Fibroblast of the aortic adventitia (primary cell): ENCODE measurements around the gene PFDN4. TPM values are rescaled to one million over a fixed set of nuclear protein-coding genes. Genes with fewer than 3 reads are reported as not detected.
"Not testable (repeated sequence)": the region's sequence is repeated elsewhere in the genome, so short reads cannot be mapped to it uniquely, and the experiment has no call there.

ENCODE experiments used
- DNase-seq: peaks from one replicate; pipeline ENCODE4 v3.0.0-alpha.2; 2010; ENCODE audit warnings: low read depth
- H3K4me3 ChIP-seq: 2 replicates; pipeline ENCODE4 v1.5.1; 2011; ENCODE audit warnings: low read depth, mild to moderate bottlenecking, control low read depth, low read length, moderate library complexity
- total RNA-seq: library from RNA; depleted of rRNA; stranded (reverse); fragments of >200 nt; gene quantifications from 2 replicates; pipeline ENCODE4 v1.2.3, GENCODE V29; 2012; ENCODE audit warnings: low replicate concordance
- TF ChIP-seq, protein P1 (sequence below): IDR thresholded peaks from 2 replicates; pipeline ENCODE4 v1.5.1; 2011; ENCODE audit warnings: mild to moderate bottlenecking, low read length, control low read depth, inconsistent platforms; ENCODE audit not compliant: insufficient read depth

Gene PFDN4
- total RNA-seq, 1 donor: 149 TPM

- no peak overlapping the region for H3K4me3 ChIP-seq
- TF ChIP-seq, protein P1, sequence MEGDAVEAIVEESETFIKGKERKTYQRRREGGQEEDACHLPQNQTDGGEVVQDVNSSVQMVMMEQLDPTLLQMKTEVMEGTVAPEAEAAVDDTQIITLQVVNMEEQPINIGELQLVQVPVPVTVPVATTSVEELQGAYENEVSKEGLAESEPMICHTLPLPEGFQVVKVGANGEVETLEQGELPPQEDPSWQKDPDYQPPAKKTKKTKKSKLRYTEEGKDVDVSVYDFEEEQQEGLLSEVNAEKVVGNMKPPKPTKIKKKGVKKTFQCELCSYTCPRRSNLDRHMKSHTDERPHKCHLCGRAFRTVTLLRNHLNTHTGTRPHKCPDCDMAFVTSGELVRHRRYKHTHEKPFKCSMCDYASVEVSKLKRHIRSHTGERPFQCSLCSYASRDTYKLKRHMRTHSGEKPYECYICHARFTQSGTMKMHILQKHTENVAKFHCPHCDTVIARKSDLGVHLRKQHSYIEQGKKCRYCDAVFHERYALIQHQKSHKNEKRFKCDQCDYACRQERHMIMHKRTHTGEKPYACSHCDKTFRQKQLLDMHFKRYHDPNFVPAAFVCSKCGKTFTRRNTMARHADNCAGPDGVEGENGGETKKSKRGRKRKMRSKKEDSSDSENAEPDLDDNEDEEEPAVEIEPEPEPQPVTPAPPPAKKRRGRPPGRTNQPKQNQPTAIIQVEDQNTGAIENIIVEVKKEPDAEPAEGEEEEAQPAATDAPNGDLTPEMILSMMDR: no peak
- peak; percentile 62 for DNase-seq
These were observed 23.1 kb downstream of the PFDN4 start for GRCh38 chr20:54231036-54231435.

DNA sequence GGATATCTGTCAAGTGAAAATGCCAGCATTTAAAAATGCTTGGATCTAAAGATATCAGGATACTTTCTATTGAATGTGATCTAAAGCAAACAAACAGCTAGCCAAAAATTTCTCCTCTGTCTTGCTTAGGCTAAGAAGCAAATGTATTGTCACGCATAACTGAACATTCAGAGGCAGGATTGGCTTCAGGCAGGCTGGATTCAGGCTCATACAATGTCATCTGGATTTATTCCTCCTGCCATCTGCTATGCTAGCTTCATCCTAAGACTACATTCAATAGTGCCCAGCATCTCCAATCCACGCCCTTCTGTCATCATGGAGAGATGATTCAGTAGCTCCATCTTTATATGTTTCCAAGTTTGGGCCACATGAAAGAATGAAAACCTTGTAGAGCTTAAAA lies 27.1 kb downstream of the PFDN4 start:
- no peak overlapping the region for H3K4me3 ChIP-seq
- DNase-seq: peak; percentile 49
- TF ChIP-seq, protein P1: no peak

GRCh38 chr20:54237116-54237943 lies 29.4 kb downstream of the PFDN4 start:
- TF ChIP-seq, protein P1: no peak
- H3K4me3 ChIP-seq: no peak overlapping the region
- no peak for DNase-seq

DNA sequence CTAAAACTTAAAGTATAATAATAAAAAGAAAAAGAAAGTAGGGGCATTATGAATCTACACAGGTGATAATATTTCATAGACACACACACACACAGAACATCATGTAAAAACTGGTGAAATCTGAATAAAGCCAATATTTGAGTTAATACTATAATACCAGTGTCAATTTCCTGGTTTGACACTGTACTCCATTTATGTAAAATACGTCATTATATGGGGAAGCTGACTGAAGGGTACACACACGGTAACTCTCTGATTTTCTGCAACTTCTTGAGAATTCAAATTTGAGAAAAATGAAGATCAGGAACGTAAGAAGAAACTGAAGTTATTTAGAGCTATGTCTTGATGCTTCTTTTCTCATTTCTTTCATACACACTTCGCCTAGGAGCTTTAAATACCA lies 36.2 kb downstream of the PFDN4 start:
- no peak for DNase-seq
- H3K4me3 ChIP-seq: no peak overlapping the region
- TF ChIP-seq, protein P1: no peak

- not testable (repeated sequence) for DNase-seq, H3K4me3 ChIP-seq
These were observed 40.8 kb downstream of the PFDN4 start for GRCh38 chr20:54248705-54249104.

DNA sequence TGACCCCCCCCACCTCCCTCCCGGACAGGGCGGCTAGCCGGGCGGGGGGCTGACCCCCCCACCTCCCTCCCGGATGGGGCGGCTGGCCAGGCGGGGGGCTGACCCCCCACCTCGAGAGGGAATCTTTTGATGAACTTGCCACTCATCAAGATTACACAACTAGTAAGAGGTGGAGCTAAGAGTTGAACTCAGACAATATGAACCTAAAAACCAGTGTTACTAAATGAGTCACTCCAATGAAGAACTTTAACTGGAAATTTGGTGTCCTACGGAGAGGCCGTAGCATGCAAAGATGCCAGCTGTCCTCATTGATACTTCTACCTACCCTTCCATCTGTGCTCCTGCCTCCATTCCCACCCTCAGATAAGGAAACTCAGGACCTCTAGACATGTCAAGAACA lies 42.8 kb downstream of the PFDN4 start:
- DNase-seq: no peak
- no peak overlapping the region for H3K4me3 ChIP-seq
- TF ChIP-seq, protein P1: no peak

GRCh38 chr20:54251096-54251495 lies 43.2 kb downstream of the PFDN4 start:
- no peak for DNase-seq
- TF ChIP-seq, protein P1: no peak
- H3K4me3 ChIP-seq: no peak overlapping the region
